ENCODE data around the gene AGBL4.

GRCh38 chr1:48674641-48675040 lies 1349.1 kb downstream of the AGBL4 start:
- TF ChIP-seq CTCF (IDR thresholded peaks at IDR 0.05): no peak
- TF ChIP-seq ZFX (IDR thresholded peaks at IDR 0.05; ENCODE audit: borderline replicate concordance): no peak

All from 22Rv1 (cell line).